Measurements from ENCODE around the gene GLTP.

DNA sequence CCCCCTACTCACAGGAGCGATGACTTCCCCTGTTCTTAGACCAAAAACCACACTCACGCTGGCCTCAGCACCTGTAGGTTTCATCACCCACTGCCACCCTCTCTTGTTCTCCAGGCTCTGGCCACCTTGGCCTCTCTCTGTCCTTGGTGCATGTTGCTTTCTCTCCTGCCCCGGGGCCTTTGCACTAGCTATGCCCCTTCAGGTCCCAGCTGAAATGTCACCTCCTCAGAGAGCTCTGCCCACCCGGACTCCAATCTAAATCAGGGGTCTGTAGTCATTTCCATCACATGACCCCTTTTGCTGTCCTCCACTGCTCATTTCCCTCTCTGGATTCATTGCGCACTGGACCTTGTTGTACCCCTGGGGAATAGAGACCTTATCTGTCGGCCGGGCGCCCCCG lies 39.0 kb downstream of the GLTP start:
- TF ChIP-seq, protein P1, sequence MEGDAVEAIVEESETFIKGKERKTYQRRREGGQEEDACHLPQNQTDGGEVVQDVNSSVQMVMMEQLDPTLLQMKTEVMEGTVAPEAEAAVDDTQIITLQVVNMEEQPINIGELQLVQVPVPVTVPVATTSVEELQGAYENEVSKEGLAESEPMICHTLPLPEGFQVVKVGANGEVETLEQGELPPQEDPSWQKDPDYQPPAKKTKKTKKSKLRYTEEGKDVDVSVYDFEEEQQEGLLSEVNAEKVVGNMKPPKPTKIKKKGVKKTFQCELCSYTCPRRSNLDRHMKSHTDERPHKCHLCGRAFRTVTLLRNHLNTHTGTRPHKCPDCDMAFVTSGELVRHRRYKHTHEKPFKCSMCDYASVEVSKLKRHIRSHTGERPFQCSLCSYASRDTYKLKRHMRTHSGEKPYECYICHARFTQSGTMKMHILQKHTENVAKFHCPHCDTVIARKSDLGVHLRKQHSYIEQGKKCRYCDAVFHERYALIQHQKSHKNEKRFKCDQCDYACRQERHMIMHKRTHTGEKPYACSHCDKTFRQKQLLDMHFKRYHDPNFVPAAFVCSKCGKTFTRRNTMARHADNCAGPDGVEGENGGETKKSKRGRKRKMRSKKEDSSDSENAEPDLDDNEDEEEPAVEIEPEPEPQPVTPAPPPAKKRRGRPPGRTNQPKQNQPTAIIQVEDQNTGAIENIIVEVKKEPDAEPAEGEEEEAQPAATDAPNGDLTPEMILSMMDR (IDR thresholded peaks at IDR 0.05) = no peak
- no peak for TF ChIP-seq POLR2A (IDR thresholded peaks at IDR 0.05)
- TF ChIP-seq POLR2AphosphoS5 (IDR thresholded peaks at IDR 0.05) = no peak
